ENCODE data around the gene TAGLN. TPM values are rescaled to one million over a fixed set of nuclear protein-coding genes. Genes with fewer than 3 reads are reported as not detected.

Gene TAGLN
- total and polyA plus RNA-seq, 9 of the 15 experiments (the other 6 are each of a cell fraction or from before 2014, with no cell fraction given) = 0.21 to 4.9 (median 1.1) TPM

DNA sequence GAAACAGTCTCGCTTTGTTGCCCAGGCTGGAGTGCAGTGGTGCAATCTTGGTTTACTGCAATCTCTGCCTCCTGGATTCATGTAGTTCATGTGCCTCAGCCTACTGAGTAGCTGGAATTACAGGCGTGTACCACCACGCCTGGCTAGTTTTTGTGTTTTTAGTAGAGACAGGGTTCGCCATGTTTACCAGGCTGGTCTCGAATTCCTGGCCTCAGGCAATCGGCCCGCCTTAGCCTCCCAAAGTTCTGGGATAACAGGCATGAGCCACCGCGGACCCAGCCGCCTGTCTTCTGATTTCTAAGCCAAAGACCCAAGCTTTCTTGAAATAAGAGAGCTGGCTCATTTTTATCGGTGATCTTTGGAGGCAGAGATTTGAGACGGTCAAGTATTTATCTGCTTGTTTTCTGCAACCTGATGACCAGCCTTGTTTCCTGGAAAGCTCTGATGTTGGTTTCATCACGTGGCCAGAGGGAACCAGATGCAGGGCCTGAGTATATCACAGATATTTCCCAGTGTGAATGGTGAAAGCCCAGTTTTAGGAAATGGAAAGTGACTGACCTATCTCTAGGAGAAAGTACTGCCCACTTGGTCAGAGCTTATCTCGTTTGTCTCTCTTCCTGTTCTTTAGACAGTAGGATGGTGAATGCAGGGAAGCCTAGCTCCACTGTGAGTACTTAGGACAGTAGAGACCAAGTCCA, 26.3 kb upstream of the TAGLN start (continued):
- TF ChIP-seq REST (IDR thresholded peaks at IDR 0.05; ENCODE audit: borderline replicate concordance) (peak; percentile 72), REST (CRISPR knock-in tag; IDR thresholded peaks at IDR 0.05; ENCODE audit: low read depth) (no peak), FOXM1 (IDR thresholded peaks at IDR 0.05; ENCODE audit: low read depth) (no peak), FOXM1 (CRISPR knock-in tag; IDR thresholded peaks at IDR 0.05; ENCODE audit: low read depth) (no peak)

Data from K562 (cell line).